PC-3 (cell line): Measurements from ENCODE around the gene MVB12B. TPM values are rescaled to one million over a fixed set of nuclear protein-coding genes. Genes with fewer than 3 reads are reported as not detected.

ENCODE experiments used
- ATAC-seq: fragments of 200-7000 bp; cut with Tn5 transposase; 2 replicates; pipeline ENCODE4 v1.9.1; 2020; ENCODE audit warnings: mild to moderate bottlenecking, moderate library complexity
- BruUV-seq: library from RNA; stranded (reverse); fragments of 400-500 nt; replicated peaks from 2 replicates; lab custom pipeline; 2021; lab: Mats Ljungman, UMichigan
- CTCF ChIA-PET: fragments of 300-600 bp; sonication (Branson Sonifier 250); formaldehyde crosslinking; loops from one replicate; lab custom pipeline; 2022; ENCODE audit warnings: antibody characterized with exemption; lab: Charles Lee
- POLR2A ChIA-PET: fragments of 300-600 bp; sonication (Branson Sonifier 250); formaldehyde crosslinking; loops from one replicate; lab custom pipeline; 2022; ENCODE audit warnings: antibody characterized with exemption; ENCODE audit not compliant: unreplicated experiment; lab: Charles Lee
- DNase-seq: peaks from one replicate; pipeline ENCODE4 v3.0.0-alpha.2; 2015
- H2AFZ ChIP-seq: fragments of 300-600 bp; sonication (generic); 2 replicates; pipeline ENCODE4 v1.6.0; 2016; ENCODE audit warnings: antibody characterized with exemption, low read length
- H3F3A ChIP-seq: fragments of 300-600 bp; sonication (generic); one replicate; pipeline ENCODE4 v1.6.0; 2017; ENCODE audit warnings: antibody characterized with exemption, low read length, control low read depth, mild to moderate bottlenecking; ENCODE audit not compliant: unreplicated experiment
- H3K27ac ChIP-seq: fragments of 300-600 bp; sonication (generic); 2 replicates; pipeline ENCODE4 v1.5.1; 2016; ENCODE audit warnings: mild to moderate bottlenecking, low read length
- H3K27me3 ChIP-seq: fragments of 300-600 bp; sonication (generic); 2 replicates; pipeline ENCODE4 v1.6.1; 2016; ENCODE audit warnings: low read length, mixed read lengths
- H3K36me3 ChIP-seq: fragments of 300-600 bp; sonication (generic); 2 replicates; pipeline ENCODE4 v1.6.1; 2016; ENCODE audit warnings: low read depth, mixed run types, low read length, mixed read lengths
- H3K4me1 ChIP-seq: fragments of 300-600 bp; sonication (generic); 2 replicates; pipeline ENCODE4 v1.5.1; 2016; ENCODE audit warnings: low read length; ENCODE audit not compliant: insufficient read depth
- H3K4me2 ChIP-seq: fragments of 300-600 bp; sonication (generic); 2 replicates; pipeline ENCODE4 v1.6.0; 2016; ENCODE audit warnings: low read length
- H3K4me3 ChIP-seq: fragments of 300-600 bp; sonication (generic); 2 replicates; pipeline ENCODE4 v1.5.1; 2016; ENCODE audit warnings: mild to moderate bottlenecking, low read length, mixed read lengths
- H3K79me2 ChIP-seq: fragments of 300-600 bp; sonication (generic); 2 replicates; pipeline ENCODE4 v1.6.1; 2017; ENCODE audit warnings: low read length, mixed read lengths
- H3K9ac ChIP-seq: fragments of 300-600 bp; sonication (generic); 2 replicates; pipeline ENCODE4 v1.6.0; 2016; ENCODE audit warnings: mild to moderate bottlenecking, low read length
- H3K9me2 ChIP-seq: fragments of 300-600 bp; sonication (generic); replicated peaks from 2 replicates; pipeline ENCODE4 v1.6.1; 2016; ENCODE audit warnings: mixed run types, low read length, mixed read lengths
- H3K9me3 ChIP-seq: fragments of 300-600 bp; sonication (generic); 2 replicates; pipeline ENCODE4 v1.6.1; 2016; ENCODE audit warnings: low read length, mixed read lengths
- H4K20me1 ChIP-seq: fragments of 300-600 bp; sonication (generic); 2 replicates; pipeline ENCODE4 v1.6.1; 2016; ENCODE audit warnings: low read length, mixed read lengths
- CTCF ChIP-seq: fragments of 300-600 bp; sonication (generic); conservative IDR thresholded peaks from 2 replicates; pipeline ENCODE4 v1.5.1; 2017; ENCODE audit warnings: antibody characterized with exemption, low read depth, mild to moderate bottlenecking, low read length
- EZH2 ChIP-seq: fragments of 300-600 bp; sonication (generic); IDR thresholded peaks from one replicate; pipeline ENCODE4 v1.6.1; 2017; ENCODE audit warnings: antibody characterized with exemption, mild to moderate bottlenecking, low read length; ENCODE audit not compliant: unreplicated experiment
- EZH2phosphoT487 ChIP-seq: fragments of 300-600 bp; sonication (generic); IDR thresholded peaks from 2 replicates; pipeline ENCODE4 v1.6.1; 2018; ENCODE audit warnings: mild to moderate bottlenecking, antibody characterized with exemption, low read length, borderline replicate concordance
- intact Hi-C: fragments of 100-400 bp; cut with micrococcal nuclease; formaldehyde crosslinking; loops from 2 replicates; pipeline ENCODE4 v1.9.0; 2023
- total RNA-seq: library from RNA; depleted of rRNA; stranded (reverse); fragments of >200 nt; gene quantifications from 2 replicates; pipeline ENCODE4 v1.2.3, GENCODE V29; 2014

MVB12B gene
- total RNA-seq, 1 experiment from 2014 or later: 7.2 TPM

GRCh38 chr9:126330536-126330935 is 3.9 kb downstream of the MVB12B start:
- no TSS peak for BruUV-seq
- CTCF ChIA-PET: no interaction called here

DNA sequence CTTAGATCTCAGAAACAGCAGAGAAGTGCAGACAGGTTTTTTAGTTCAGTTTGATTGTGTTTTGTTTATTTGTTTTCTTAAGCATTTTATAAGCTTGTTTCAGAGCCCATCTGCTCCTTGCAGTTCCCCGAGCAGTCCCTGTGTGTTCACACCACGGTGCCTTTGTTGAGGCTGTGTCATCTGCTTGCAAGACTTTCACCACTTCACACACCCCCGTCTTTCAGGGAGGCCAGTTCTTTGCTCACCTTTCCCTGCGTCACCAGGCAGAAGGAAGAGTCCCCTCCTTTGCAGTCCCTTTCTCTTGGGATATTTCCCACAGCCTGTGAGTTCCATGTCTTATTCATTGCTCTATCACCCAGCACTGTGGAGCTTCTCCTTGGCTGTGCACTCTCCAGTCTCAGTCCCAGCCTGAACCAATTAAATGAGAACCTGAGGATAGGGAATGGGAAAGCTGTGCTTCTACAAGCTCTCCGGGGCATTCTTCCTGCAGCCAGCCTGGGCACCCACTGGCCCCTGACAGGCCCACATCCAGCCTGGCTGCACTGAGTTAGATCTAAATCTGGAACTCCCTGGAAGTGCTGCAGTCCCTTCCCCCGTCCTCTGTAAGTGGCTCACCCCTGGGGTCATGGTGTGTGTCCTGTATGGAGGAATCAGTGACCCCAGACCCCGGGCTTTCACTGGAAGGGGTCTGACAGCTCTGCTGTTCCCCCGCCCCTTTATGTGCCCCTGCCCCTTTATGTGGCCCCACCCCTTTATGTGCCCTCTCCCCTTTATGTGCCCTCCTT is 5.5 kb downstream of the MVB12B start:
- Histone ChIP-seq H3K27ac (no peak overlapping the region), H3K9ac (no peak overlapping the region), H3K4me1 (peaks cover 3% of the 10 kb centered on the region; the same call in 1 of the 2 replicates), H3K9me3 (no peaks in the 10 kb centered on the region), H4K20me1 (no peaks in the 10 kb centered on the region), H3K4me2 (no peak overlapping the region), H3K9me2 (no peaks in the 10 kb centered on the region), H3K27me3 (no peaks in the 10 kb centered on the region), H3K79me2 (peaks cover 64% of the 10 kb centered on the region), H3K4me3 (no peak overlapping the region), H3K36me3 (no peaks in the 10 kb centered on the region), H3F3A (no peaks in the 10 kb centered on the region), H2AFZ (no peak overlapping the region)
- CTCF ChIA-PET: no interaction called here
- ATAC-seq (no peak), DNase-seq (no peak)
- no peak for TF ChIP-seq EZH2phosphoT487
- TF ChIP-seq CTCF: no peak
- no peak for TF ChIP-seq EZH2
- intact Hi-C loops: no loop called here
- POLR2A ChIA-PET: no interaction called here
- no TSS peak for BruUV-seq

More at GRCh38 chr9:126330536-126330935, 3.9 kb downstream of the MVB12B start:
- Histone ChIP-seq H3K4me1 (peaks cover 8% of the 10 kb centered on the region), H3K9ac (no peak overlapping the region), H3K79me2 (peaks cover 65% of the 10 kb centered on the region), H3K27ac (no peak overlapping the region), H3K27me3 (no peaks in the 10 kb centered on the region), H3F3A (no peaks in the 10 kb centered on the region), H2AFZ (no peak overlapping the region), H3K4me3 (no peak overlapping the region), H3K4me2 (no peak overlapping the region), H3K36me3 (no peaks in the 10 kb centered on the region), H4K20me1 (no peaks in the 10 kb centered on the region), H3K9me2 (no peaks in the 10 kb centered on the region), H3K9me3 (no peaks in the 10 kb centered on the region)
- intact Hi-C loops: no loop called here
- ATAC-seq: no peak
- DNase-seq: no peak
- POLR2A ChIA-PET: no interaction called here
- TF ChIP-seq CTCF: no peak
- TF ChIP-seq EZH2phosphoT487: no peak
- no peak for TF ChIP-seq EZH2
